ACC112 (cell line): ENCODE results near the gene CAPZB.
A peak's percentile ranks its signal among the peaks of the same experiment; 100 is the strongest.
"Not testable (repeated sequence)": the region's sequence is repeated elsewhere in the genome, so short reads cannot be mapped to it uniquely, and the experiment has no call there.

Experiments
- H2AFZ ChIP-seq: fragments of 200-600 bp; sonication (generic); one replicate; pipeline ENCODE4 v1.6.0; 2017; ENCODE audit warnings: antibody characterized with exemption, low read length; ENCODE audit not compliant: unreplicated experiment
- H3K27ac ChIP-seq: fragments of 200-600 bp; sonication (generic); 2 replicates; pipeline ENCODE4 v1.5.1; 2014; ENCODE audit warnings: low read depth, mild to moderate bottlenecking, antibody characterized with exemption, low read length, moderate library complexity
- H3K27me3 ChIP-seq: fragments of 200-600 bp; sonication (generic); 2 replicates; pipeline ENCODE4 v1.6.1; 2014; ENCODE audit warnings: mild to moderate bottlenecking, antibody characterized with exemption, low read length, moderate library complexity, mixed read lengths; ENCODE audit not compliant: insufficient read depth
- H3K36me3 ChIP-seq: fragments of 200-600 bp; sonication (generic); 2 replicates; pipeline ENCODE4 v1.6.1; 2016; ENCODE audit warnings: mild to moderate bottlenecking, antibody characterized with exemption, low read length, moderate library complexity, mixed read lengths; ENCODE audit not compliant: insufficient read depth
- H3K4me1 ChIP-seq: fragments of 200-600 bp; sonication (generic); one replicate; pipeline ENCODE4 v1.6.1; 2016; ENCODE audit warnings: low read length, mixed read lengths; ENCODE audit not compliant: insufficient read depth, unreplicated experiment, control insufficient read depth
- H3K4me3 ChIP-seq: fragments of 200-600 bp; sonication (generic); 2 replicates; pipeline ENCODE4 v1.5.1; 2014; ENCODE audit warnings: mild to moderate bottlenecking, low read depth, low read length
- H3K79me2 ChIP-seq: fragments of 200-600 bp; sonication (generic); one replicate; pipeline ENCODE4 v1.6.0; 2016; ENCODE audit warnings: low read length; ENCODE audit not compliant: control insufficient read depth, unreplicated experiment, insufficient read depth

CAPZB gene

GRCh38 chr1:19310720-19311502 is 174.4 kb downstream of the CAPZB start:
- H3K27me3 ChIP-seq = no peaks in the 10 kb centered on the region
- peaks cover 57% of the 10 kb centered on the region for H3K79me2 ChIP-seq
- H3K27ac ChIP-seq = peak overlapping the region; percentile 42; the same call in 1 of the 2 replicates
- peaks cover 40% of the 10 kb centered on the region for H3K4me1 ChIP-seq
- peak overlapping the region; percentile 98 for H3K4me3 ChIP-seq
- peaks cover 6% of the 10 kb centered on the region for H3K36me3 ChIP-seq
- no peak overlapping the region for H2AFZ ChIP-seq

GRCh38 chr1:19310061-19310460 is 175.3 kb downstream of the CAPZB start:
- Histone ChIP-seq H3K36me3 (peaks cover 14% of the 10 kb centered on the region), H3K79me2 (peaks cover 54% of the 10 kb centered on the region), H3K4me1 (peaks cover 32% of the 10 kb centered on the region), H3K27me3 (no peaks in the 10 kb centered on the region), H2AFZ (no peak overlapping the region), H3K27ac (peak overlapping the region; percentile 2; the same call in 1 of the 2 replicates), H3K4me3 (no peak overlapping the region; the same call in 1 of the 2 replicates)

- H3K27me3 ChIP-seq = no peaks in the 10 kb centered on the region
- H3K36me3 ChIP-seq = peaks cover 21% of the 10 kb centered on the region
Observed at GRCh38 chr1:19309123-19309813, 176.1 kb downstream of the CAPZB start.

GRCh38 chr1:19308509-19308907 is 176.8 kb downstream of the CAPZB start:
- H3K27me3 ChIP-seq = no peaks in the 10 kb centered on the region
- H3K36me3 ChIP-seq = peaks cover 25% of the 10 kb centered on the region
- H3K4me1 ChIP-seq = peaks cover 28% of the 10 kb centered on the region
- H2AFZ ChIP-seq = no peak overlapping the region
- H3K79me2 ChIP-seq = peaks cover 43% of the 10 kb centered on the region
- H3K27ac ChIP-seq = no peak overlapping the region
- no peak overlapping the region for H3K4me3 ChIP-seq

More at GRCh38 chr1:19309123-19309813, 176.1 kb downstream of the CAPZB start:
- Histone ChIP-seq H3K4me1 (peaks cover 30% of the 10 kb centered on the region), H3K4me3 (no peak overlapping the region), H3K79me2 (peaks cover 51% of the 10 kb centered on the region), H3K27ac (peak overlapping the region; percentile 35; the same call in 1 of the 2 replicates), H2AFZ (no peak overlapping the region)

- no peak overlapping the region for H3K27ac ChIP-seq
- H3K27me3 ChIP-seq = no peaks in the 10 kb centered on the region
- no peak overlapping the region for H3K4me3 ChIP-seq
- H3K36me3 ChIP-seq = peaks cover 25% of the 10 kb centered on the region
- peaks cover 37% of the 10 kb centered on the region for H3K79me2 ChIP-seq
- no peak overlapping the region for H2AFZ ChIP-seq
- peaks cover 22% of the 10 kb centered on the region for H3K4me1 ChIP-seq
Observed at GRCh38 chr1:19307794-19308508, 177.4 kb downstream of the CAPZB start.

GRCh38 chr1:19306941-19307340 is 178.4 kb downstream of the CAPZB start:
- Histone ChIP-seq H3K4me3 (no peak overlapping the region), H3K27me3 (no peaks in the 10 kb centered on the region), H3K4me1 (peaks cover 21% of the 10 kb centered on the region), H2AFZ (no peak overlapping the region), H3K36me3 (peaks cover 34% of the 10 kb centered on the region), H3K27ac (no peak overlapping the region), H3K79me2 (peaks cover 31% of the 10 kb centered on the region)

- no peak overlapping the region for H2AFZ ChIP-seq
- H3K4me3 ChIP-seq = no peak overlapping the region
- H3K79me2 ChIP-seq = peaks cover 22% of the 10 kb centered on the region
- peaks cover 20% of the 10 kb centered on the region for H3K4me1 ChIP-seq
- H3K36me3 ChIP-seq = peaks cover 35% of the 10 kb centered on the region
- H3K27ac ChIP-seq = no peak overlapping the region
- no peaks in the 10 kb centered on the region for H3K27me3 ChIP-seq
Observed at GRCh38 chr1:19305880-19306279, 179.5 kb downstream of the CAPZB start.

GRCh38 chr1:19304081-19304480 is 181.3 kb downstream of the CAPZB start:
- H3K27ac ChIP-seq, H3K4me1 ChIP-seq, H3K4me3 ChIP-seq, H2AFZ ChIP-seq, H3K27me3 ChIP-seq: not testable (repeated sequence)
- H3K79me2 ChIP-seq = peaks cover 10% of the 10 kb centered on the region
- peaks cover 38% of the 10 kb centered on the region for H3K36me3 ChIP-seq

- Histone ChIP-seq H3K36me3 (peaks cover 38% of the 10 kb centered on the region), H2AFZ (no peak overlapping the region), H3K27ac (no peak overlapping the region), H3K27me3 (no peaks in the 10 kb centered on the region), H3K4me3 (no peak overlapping the region), H3K4me1 (no peaks in the 10 kb centered on the region), H3K79me2 (no peaks in the 10 kb centered on the region)
Observed at GRCh38 chr1:19300211-19300610, 185.1 kb downstream of the CAPZB start.

GRCh38 chr1:19294638-19295037 is 190.7 kb downstream of the CAPZB start:
- Histone ChIP-seq H3K79me2 (no peaks in the 10 kb centered on the region), H3K27me3 (no peaks in the 10 kb centered on the region), H3K4me1 (no peaks in the 10 kb centered on the region), H3K36me3 (peaks cover 28% of the 10 kb centered on the region), H3K27ac (no peak overlapping the region), H2AFZ (no peak overlapping the region), H3K4me3 (no peak overlapping the region)
